Daoy (cell line): ENCODE data around the gene DPM3. TPM values are rescaled to one million over a fixed set of nuclear protein-coding genes. Genes with fewer than 3 reads are reported as not detected.
"Not testable (repeated sequence)": the region's sequence is repeated elsewhere in the genome, so short reads cannot be mapped to it uniquely, and the experiment has no call there.

Experiments
- DNase-seq: peaks from one replicate; pipeline ENCODE4 v3.0.0-alpha.2; 2015; ENCODE audit warnings: low read depth
- total RNA-seq: library from RNA; depleted of rRNA; stranded (reverse); fragments of >200 nt; shearing (Covaris generic); gene quantifications from 2 replicates; pipeline ENCODE4 v1.2.3, GENCODE V29; 2014

Gene DPM3
- total RNA-seq, 1 experiment from 2014 or later = 66.4 TPM

DNA sequence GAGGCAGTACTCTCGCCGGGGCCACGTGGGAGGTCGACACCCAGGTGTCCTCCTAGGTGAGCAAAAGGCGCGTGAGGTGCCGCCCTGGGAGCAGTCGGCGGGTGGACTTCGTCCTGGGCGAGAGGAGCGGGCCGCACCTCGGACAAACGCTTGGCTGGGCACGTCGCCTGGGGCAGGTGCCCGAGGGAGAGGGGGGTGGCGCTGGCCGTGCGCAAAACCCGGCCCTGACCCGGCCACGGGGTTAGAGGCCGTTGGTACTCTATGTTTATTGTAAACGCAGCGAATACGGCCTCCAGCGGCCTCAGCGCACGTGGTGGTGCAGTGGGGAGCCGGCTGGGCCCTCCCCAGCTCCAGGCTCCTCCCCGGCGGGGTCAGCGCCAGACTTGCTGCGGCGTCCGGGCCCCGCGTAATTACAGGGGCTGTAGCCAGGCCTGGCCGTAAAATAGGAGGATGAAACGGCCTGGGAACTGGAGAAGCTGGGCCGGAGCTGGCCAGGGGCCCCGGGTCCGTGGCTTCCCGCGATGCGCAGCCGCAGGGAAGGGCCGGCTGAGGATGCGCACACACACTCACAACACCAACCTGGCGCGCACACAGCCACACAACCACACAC, 14.3 kb downstream of the DPM3 start:
- peak; percentile 49 for DNase-seq

DNA sequence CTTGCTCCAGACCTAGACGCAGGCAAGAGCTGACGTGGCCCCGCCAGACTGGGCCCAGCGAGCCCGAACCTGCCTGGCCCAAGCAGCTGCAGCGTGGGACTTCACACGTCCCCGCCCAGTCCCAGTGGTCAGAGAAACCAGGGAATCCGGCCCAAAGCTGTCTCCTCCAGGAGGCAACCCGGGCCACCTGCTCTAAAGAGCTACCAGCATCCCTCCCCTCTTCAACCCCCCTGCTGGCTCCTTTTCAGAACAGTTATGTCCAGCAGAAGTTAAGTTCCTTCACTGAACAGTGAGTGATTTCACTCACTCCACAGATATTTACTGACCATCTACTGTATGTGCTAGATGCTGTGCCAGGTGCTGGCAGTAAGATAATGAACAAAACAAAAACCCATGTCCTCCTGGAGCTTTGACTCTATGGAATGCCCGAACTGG, 14.8 kb downstream of the DPM3 start:
- no peak for DNase-seq

GRCh38 chr1:155124503-155125463, 15.5 kb downstream of the DPM3 start:
- peak; percentile 88 for DNase-seq

DNA sequence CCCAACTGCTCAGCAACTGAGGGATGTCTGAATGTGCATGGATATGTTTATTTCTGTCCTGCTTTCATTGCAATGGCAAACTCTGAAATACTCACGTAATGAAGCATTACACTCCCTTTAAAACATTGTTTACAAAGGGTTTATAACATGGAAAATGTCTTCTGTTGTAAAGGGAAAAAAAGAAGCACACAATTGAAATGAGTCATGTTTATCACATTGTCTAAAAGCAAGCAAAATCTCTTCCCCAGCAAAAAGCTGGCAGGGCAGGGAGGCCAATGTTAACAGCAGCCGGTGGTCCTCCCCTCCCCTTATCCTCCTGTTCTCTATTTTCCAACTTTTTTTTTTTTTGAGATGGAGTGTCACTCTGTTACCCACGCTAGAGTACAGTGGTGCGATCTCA, 16.5 kb downstream of the DPM3 start:
- no peak for DNase-seq

DNA sequence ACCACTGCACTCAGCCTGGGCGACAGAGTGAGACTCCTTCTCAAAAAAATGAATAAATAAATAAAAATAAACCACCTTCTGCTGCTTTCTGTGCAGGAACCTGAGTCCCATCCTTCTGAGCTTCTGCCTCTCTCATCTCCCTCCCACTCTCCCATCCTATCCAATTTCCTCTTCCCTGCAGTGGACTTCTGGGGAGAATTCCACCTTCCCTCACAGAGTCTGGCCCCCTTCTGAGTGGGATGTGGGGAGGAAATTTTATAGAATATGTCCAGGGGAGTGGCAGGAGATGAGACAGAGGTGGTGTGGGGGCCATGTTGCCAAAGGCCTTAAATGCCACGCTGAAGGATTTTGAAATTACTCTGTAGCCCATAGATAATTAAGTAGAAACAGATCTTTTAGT, 18.0 kb downstream of the DPM3 start:
- no peak for DNase-seq

DNA sequence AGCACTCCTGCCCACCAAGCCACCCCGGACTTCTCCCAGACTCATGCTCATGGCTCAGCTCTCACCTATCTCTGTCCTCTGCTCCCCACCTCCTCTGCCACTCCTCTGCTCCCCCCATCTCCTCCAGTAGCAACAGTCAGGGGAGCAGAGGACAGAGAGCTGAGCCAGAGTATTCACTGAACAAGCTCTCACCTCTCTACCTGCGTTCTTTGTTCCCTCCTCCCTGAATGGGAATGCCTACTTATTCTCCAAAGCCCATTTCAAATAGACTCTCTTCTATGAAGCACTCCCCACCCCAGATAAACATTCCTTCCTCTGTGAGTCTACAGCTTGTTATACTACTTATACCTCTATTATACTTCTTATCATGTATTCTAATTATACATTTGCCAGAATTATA, 19.1 kb downstream of the DPM3 start:
- no peak for DNase-seq

DNA sequence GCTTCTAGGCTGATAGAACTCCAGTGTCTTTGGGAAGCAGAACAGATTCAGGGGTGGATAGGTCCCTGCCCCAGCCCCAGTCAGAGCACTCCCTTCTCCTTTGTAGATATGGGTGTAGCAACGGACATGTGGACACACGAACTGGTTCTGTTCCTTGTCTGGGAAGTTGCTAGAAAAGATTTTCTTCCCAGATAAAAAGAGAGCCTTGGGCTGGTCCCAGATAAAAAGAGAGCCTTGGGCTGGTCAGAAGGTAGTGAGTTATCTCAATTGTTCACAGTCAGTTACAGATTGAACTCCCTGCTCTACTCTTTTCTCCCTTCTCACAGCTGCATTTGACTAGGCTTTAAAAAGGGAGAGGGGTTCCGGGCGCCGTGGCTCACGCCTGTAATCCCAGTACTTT, 20.1 kb downstream of the DPM3 start:
- DNase-seq = no peak

DNA sequence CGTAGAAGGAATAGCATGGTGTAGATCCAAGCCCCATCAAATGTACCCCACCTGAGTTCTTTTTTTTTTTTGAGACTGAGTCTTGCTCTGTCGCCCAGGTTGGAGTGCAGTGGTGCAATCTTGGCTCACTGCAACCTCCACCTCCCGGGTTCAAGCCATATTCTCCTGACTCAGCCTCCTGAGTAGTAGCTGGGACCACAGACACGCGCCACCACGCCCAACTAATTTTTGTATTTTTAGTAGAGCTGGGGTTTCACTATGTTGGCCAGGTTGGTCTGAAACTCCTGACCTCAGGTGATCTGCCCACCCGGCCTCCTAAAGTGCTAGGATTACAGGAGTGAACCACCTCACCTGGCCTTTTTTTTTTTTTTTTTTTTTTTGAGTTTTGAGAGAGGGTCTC, 22.2 kb downstream of the DPM3 start:
- DNase-seq = not testable (repeated sequence)

- DNase-seq = no peak
Measured at GRCh38 chr1:155117610-155118009, 22.7 kb downstream of the DPM3 start.

- no peak for DNase-seq
Measured at GRCh38 chr1:155116113-155116764, 24.1 kb downstream of the DPM3 start.

GRCh38 chr1:155113450-155113980, 26.8 kb downstream of the DPM3 start:
- DNase-seq = no peak

GRCh38 chr1:155110826-155111225, 29.5 kb downstream of the DPM3 start:
- DNase-seq = no peak

DNA sequence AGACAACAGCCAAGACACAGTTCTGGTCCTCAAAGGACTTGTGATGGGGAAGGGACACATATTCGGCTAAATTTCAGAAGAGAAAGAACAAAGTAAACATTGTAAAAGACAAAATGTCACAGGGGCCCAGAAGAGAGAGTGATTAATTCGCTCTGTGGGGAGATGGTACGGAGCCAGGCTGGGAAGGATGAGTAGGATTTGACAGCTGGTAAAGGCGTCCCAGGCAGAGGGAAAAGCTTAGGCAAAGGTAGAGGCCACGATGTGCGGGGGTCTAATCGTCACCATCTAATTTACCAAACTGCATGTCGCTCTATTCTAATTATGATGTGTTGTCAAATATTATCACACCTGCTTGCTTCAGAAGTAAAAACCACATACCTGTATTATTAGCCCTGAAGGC, 29.9 kb downstream of the DPM3 start:
- DNase-seq = no peak

GRCh38 chr1:155108296-155108695, 32.0 kb downstream of the DPM3 start:
- no peak for DNase-seq

DNA sequence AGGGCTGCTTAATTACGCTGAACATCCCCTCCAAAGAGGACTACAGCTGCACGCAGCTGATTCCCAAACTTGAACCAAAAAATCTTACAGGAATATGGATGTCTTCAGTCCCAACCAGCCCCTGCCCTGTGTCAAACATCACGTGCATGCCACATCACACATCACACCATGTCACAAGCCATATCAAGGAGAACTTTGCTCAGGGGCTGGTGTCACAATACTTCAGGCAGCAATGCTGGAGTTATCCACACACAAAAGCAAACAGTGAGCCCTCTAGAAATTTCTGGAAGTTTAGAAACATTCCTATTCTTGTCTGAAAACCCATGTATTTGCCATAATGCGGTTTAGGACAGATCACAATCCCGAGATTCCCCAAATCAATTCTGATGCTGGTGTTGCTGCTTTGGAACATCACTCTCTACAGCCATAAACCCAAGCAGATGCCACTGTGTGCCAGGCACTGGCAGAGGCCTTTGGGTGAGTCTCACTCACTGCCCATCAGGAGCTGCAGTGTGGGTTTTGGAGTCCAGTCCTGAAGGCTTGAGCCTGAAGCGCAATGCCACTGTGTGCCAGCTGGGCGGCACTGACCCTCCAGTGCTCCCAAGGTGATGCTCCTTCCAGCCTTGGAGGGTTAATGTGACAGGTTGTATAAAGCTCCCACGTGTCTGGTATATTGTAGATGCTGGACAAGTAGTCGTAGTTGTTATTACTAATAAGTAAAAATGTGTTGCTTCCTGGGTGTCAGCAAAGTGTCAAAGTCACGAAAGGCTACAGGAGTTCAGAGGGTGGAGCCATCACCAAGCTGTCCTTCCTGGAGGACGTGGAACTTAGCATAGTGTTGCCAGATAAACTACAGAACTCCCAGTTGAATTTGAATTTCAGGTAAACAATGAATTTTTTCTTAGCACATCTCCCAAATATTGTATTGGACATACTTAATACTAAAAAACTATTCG, 32.7 kb downstream of the DPM3 start:
- DNase-seq = no peak

DNA sequence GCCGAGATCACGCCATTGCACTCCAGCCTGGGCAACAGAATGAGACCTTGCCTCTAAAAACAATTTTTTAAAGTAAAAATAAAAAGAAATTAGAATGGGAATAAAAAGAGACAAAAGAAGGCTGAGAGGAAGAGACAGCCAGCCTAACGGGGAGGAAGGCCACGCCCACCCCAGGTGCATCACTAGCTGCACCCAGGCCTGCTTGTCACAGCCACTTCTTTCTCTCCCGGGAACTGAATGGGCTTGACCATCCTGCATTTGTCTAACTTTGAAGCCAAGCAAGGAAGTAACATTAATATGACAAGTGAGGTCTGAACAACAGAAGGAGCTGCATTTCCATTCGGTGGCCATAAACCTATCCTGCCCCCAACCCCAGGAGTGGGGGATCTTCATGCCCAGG, 33.5 kb downstream of the DPM3 start:
- DNase-seq = no peak

DNA sequence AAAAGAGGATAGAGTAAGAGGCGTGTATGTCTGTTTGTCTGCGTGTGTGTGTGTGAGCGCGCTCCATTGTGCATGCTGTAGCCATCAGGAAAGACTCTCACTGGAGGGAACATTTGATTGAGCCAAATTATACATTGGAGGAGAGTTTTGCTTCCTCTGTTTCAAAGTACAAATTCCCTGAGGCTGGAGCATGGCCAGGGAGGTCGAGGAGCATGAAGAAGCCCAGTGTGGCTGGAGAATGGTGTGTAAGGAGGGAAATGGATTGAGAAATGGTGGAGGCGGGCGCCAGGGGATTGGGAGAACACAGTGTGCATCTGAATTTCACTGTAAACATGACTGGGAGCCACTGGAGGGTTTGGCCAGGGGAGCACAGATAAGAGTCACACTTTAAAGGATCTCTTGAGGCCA, 34.7 kb downstream of the DPM3 start:
- no peak for DNase-seq

DNA sequence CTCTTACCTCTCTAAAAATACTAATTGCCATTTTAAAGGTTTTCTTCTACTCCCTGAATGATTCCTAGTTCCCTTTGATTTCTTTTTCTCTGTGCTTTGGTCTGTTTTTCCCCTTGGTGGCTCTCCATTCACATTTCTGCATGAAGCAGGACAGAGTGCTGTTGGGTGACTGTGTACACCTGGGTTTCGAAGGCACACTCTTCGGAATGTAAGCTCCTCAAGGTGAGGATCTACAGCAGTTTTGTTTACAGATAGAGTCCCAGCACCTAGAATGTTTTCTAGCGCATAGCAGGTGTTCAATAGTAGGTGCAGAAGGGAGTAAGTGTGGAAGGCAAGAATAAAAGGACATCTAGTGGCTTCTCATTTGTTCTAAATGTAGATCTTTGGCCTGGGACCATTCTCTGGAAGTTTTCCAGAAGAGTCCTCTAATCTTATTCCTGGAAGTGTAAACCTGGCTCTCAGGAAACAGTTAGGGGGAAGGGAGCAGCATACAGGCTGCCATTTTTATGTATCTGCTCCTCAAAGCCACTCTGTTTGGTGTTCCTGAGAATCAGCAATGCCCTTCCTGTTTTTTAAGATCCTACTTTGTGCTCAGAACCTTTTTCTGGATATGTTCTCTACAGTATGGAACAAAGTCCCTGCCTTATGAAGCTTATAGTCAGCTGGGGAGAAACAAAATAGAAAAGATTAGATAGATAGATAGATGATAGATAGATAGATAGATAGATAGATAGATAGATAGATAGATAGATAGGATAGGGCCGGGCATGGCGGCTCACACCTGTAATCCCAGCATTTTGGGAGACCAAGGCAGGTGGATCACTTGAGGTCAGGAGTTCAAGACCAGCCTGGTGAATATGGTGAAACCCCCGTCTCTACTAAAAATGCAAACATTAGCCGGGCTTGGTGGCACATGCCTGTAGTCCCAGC, 35.5 kb downstream of the DPM3 start:
- DNase-seq = no peak

- DNase-seq = no peak
Measured at GRCh38 chr1:155103325-155103724, 37.0 kb downstream of the DPM3 start.

DNA sequence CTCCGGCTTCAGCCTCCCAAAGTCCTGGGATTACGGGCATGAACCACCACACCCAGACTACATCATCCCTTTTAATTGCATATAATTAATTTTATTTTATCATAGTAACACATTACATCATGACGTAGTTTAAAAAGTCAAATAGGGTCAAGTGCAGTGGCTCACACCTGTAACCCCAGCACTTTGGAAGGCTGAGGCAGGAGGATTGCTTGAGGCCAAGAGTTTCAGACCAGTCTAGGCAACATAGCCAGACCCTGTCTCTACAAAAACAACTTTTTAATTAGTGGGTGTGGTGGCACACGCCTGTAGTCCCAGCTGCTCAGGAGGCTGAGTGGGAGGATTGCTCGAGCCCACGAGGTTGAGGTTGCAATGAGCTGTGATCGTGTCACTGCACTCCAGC, 41.0 kb downstream of the DPM3 start:
- no peak for DNase-seq
